A673 (cell line): ENCODE measurements around the gene PLA2G4B.

Source experiments
- CTCF ChIP-seq: fragments of 300-800, 200-600 bp; sonication (generic); conservative IDR thresholded peaks from 2 replicates; pipeline ENCODE4 v1.5.1; 2017; ENCODE audit warnings: low read depth, mild to moderate bottlenecking, antibody characterized with exemption, low read length, moderate library complexity, mixed read lengths
- EZH2 ChIP-seq: fragments of 200-600 bp; sonication (generic); IDR thresholded peaks from 2 replicates; pipeline ENCODE4 v1.6.1; 2017; ENCODE audit warnings: borderline replicate concordance, low read depth, mild to moderate bottlenecking, mixed read lengths, antibody characterized with exemption, low read length; ENCODE audit not compliant: poor library complexity, severe bottlenecking

GRCh38 chr15:41878355-41878699 lies 39.7 kb downstream of the PLA2G4B start:
- TF ChIP-seq CTCF (no peak), EZH2 (no peak)
